K562 (cell line): ENCODE data around the gene SEPHS2. TPM values are rescaled to one million over a fixed set of nuclear protein-coding genes. Genes with fewer than 3 reads are reported as not detected.

Experiments
- ATAC-seq: fragments of 200-7000 bp; cut with Tn5 transposase; 3 replicates; pipeline ENCODE4 v1.9.1; 2020; ENCODE audit warnings: moderate library complexity
- BruUV-seq: library from RNA; stranded (reverse); fragments of 400-500 nt; replicated peaks from 2 replicates; lab custom pipeline; 2021; lab: Mats Ljungman, UMichigan
- CTCF ChIA-PET: fragments of 300-600 bp; formaldehyde crosslinking; extraction: SDS; loops from one replicate; lab custom pipeline; 2021; ENCODE audit warnings: low intra/inter-chr PET ratio; lab: Yijun Ruan, JAX
- POLR2A ChIA-PET: fragments of 300-600, 350-650 bp; sonication (Branson Sonifier 250); formaldehyde crosslinking; extraction: SDS; loops from one replicate; lab custom pipeline; 2021; ENCODE audit warnings: antibody characterized with exemption, inconsistent platforms; lab: Yijun Ruan, JAX
- DNase-seq, 4 experiments: peaks; one replicate each; pipeline versions ENCODE4 v3.0.0 to v3.0.0-alpha.2; 2011 to 2018; ENCODE audit warnings: low spot score in 3 of 4, mixed read lengths in 3 of 4; ENCODE audit errors: extremely low read depth in 1 of 4
- FAIRE-seq: peaks from 2 replicates; lab custom pipeline; 2011; peaks lifted over from hg19 to GRCh38; lab: Jason Lieb, UNC
- H2AFZ ChIP-seq: 2 replicates; pipeline ENCODE4 v1.6.0; 2011; ENCODE audit warnings: low read depth, low read length, control low read depth, inconsistent platforms
- H3K27ac ChIP-seq: fragments of 200-600 bp; 3 replicates; pipeline ENCODE4 v1.8.0; 2011; ENCODE audit warnings: low read depth, mild to moderate bottlenecking, control low read depth, inconsistent platforms, low read length, moderate library complexity, mixed read lengths; ENCODE audit errors: extremely low read depth
- H3K27me3 ChIP-seq, 2 experiments: fragments of 300-600 bp in 1 of 2; 2 replicates in 1 of 2; 3 replicates in 1 of 2; pipeline versions ENCODE4 v1.6.0 to v1.8.0; 2011; ENCODE audit warnings: inconsistent platforms in 2 of 2, low read length in 2 of 2, mild to moderate bottlenecking in 1 of 2, mixed read lengths in 1 of 2, moderate library complexity in 1 of 2; ENCODE audit not compliant: control insufficient read depth in 2 of 2, insufficient read depth in 2 of 2
- H3K36me3 ChIP-seq: fragments of 300-600 bp; 3 replicates; pipeline ENCODE4 v1.8.0; 2011; ENCODE audit warnings: mild to moderate bottlenecking, low read length, inconsistent platforms; ENCODE audit not compliant: control insufficient read depth, insufficient read depth
- H3K4me1 ChIP-seq, 2 experiments: fragments of 200-600 bp in 1 of 2; replicated peaks in 1 of 2; 2 replicates in 1 of 2; 3 replicates in 1 of 2; pipeline versions ENCODE4 v1.5.1 to v1.8.0; 2011; ENCODE audit warnings: inconsistent platforms in 2 of 2, low read length in 2 of 2, mild to moderate bottlenecking in 1 of 2, mixed read lengths in 1 of 2, moderate library complexity in 1 of 2; ENCODE audit not compliant: control insufficient read depth in 2 of 2, insufficient read depth in 2 of 2
- H3K4me2 ChIP-seq: 2 replicates; pipeline ENCODE4 v1.6.1; 2011; ENCODE audit warnings: low read length, control low read depth, inconsistent platforms, mixed read lengths; ENCODE audit not compliant: insufficient read depth
- H3K4me3 ChIP-seq: fragments of 200-600 bp; sonication (generic), shearing (Covaris generic); 2 replicates; pipeline ENCODE4 v1.5.1; 2016; ENCODE audit warnings: control low read depth, inconsistent platforms
- H3K79me2 ChIP-seq: fragments of 200-600 bp; 3 replicates; pipeline ENCODE4 v1.8.0; 2011; ENCODE audit warnings: low read length, inconsistent platforms; ENCODE audit not compliant: control insufficient read depth, insufficient read depth
- H3K9ac ChIP-seq, 2 experiments: 2 replicates each; pipeline versions ENCODE4 v1.6.0 to v1.6.1; 2011; ENCODE audit warnings: low read depth in 2 of 2, low read length in 2 of 2, control low read depth in 1 of 2, inconsistent platforms in 1 of 2, mild to moderate bottlenecking in 1 of 2, mixed read lengths in 1 of 2; ENCODE audit not compliant: insufficient read depth in 1 of 2
- H3K9me1 ChIP-seq: one replicate; pipeline ENCODE4 v1.6.0; 2011; ENCODE audit warnings: inconsistent platforms, mild to moderate bottlenecking, low read length, moderate library complexity; ENCODE audit not compliant: control insufficient read depth, insufficient read depth
- H3K9me3 ChIP-seq: replicated peaks from 2 replicates; pipeline ENCODE4 v1.5.1; 2011; ENCODE audit warnings: low read depth, low read length, inconsistent platforms; ENCODE audit not compliant: control insufficient read depth, insufficient read depth
- H4K20me1 ChIP-seq: replicated peaks from 2 replicates; pipeline ENCODE4 v1.6.1; 2011; ENCODE audit warnings: low read length, inconsistent platforms, mixed read lengths; ENCODE audit not compliant: control insufficient read depth, insufficient read depth
- MEIS2 ChIP-seq: fragments of 450-650 bp; IDR thresholded peaks from 2 replicates; pipeline ENCODE4 v1.6.1; 2014; ENCODE audit warnings: mild to moderate bottlenecking; ENCODE audit not compliant: partially characterized antibody
- WGBS: fragments of 100-300 bp; shearing (Covaris generic); methylation state at CpG from one replicate; pipeline ENCODE4 v1.1.6; 2016; ENCODE audit warnings: low coverage, mixed read lengths; ENCODE audit not compliant: insufficient coverage; ENCODE audit errors: missing lambda C conversion rate; 5-methylcytosine and 5-hydroxymethylcytosine counted together
- in situ Hi-C: fragments of 300-500 bp; cut with MboI; formaldehyde crosslinking; loops from 4 replicates; pipeline ENCODE4 v1.15.0; 2018; ENCODE audit warnings: inconsistent platforms, mixed read lengths
- intact Hi-C: fragments of 100-400 bp; cut with micrococcal nuclease; formaldehyde crosslinking; loops from 2 replicates; pipeline ENCODE4 v1.14.2; 2022
- polyA plus RNA-seq, 8 experiments: library from polyadenylated mRNA; depleted of rRNA in 4 of 8; stranded (reverse) in 5 of 8; unstranded in 3 of 8; fragments of >200 nt; fragmentation: Nextera tagmentation in 2 of 8; fragmentation: Illumina TruSeq in 1 of 8; extraction: Ambion mirVana in 2 of 8; extraction: Trizol in 1 of 8; gene quantifications; 2 replicates each; pipeline versions ENCODE4 v1.2.1 to v1.2.3, GENCODE V29; 2011 to 2014; ENCODE audit warnings: inconsistent platforms in 1 of 8, missing spikeins in 1 of 8
- total RNA-seq, 7 experiments: library from RNA; depleted of rRNA in 6 of 7; stranded (reverse); fragments of >200 nt in 6 of 7; fragmentation: Illumina TruSeq in 2 of 7; extraction: Trizol in 2 of 7; gene quantifications; 2 replicates each; pipeline versions ENCODE4 v1.2.1 to v1.2.3, GENCODE V29; 2011 to 2021; ENCODE audit warnings: low replicate concordance in 1 of 7
- TF ChIP-seq, protein P1 (sequence below), 3 experiments: IDR thresholded peaks in 2 of 3; conservative IDR thresholded peaks in 1 of 3; 2 replicates each; pipeline ENCODE4 v1.5.1; 2011 to 2012; ENCODE audit warnings: low read length in 3 of 3, mild to moderate bottlenecking in 3 of 3, control low read depth in 2 of 3, improper control_type of control experiment in 1 of 3, inconsistent platforms in 1 of 3, low read depth in 1 of 3, mixed read lengths in 1 of 3, moderate library complexity in 1 of 3; ENCODE audit not compliant: insufficient read depth in 2 of 3

Gene SEPHS2
- total and polyA plus RNA-seq, 9 of the 15 experiments (the other 6 are each of a cell fraction or from before 2014, with no cell fraction given): 20.9 to 90.6 (median 43.4) TPM

DNA sequence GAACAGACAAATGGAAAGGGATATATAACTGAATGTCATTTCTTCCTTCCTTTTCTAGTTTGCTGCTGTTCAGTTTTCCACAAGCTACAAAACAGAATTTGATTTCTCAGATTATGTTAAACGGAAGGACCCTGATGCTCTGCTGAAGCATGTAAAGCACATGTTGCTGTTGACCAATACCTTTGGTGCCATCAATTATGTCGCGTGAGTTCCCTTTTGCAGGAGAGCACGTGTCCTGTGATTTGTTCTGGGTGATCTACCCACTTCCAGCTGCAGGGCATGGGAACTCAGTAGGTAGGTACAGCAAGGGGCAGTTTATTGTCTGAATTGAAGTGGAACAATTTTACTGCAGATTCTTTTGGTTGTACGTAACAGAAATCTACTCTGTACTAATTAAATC is 35.7 kb upstream of the SEPHS2 start:
- BruUV-seq: no TSS peak
- H4K20me1 ChIP-seq: no peaks in the 10 kb centered on the region
- H3K9ac ChIP-seq: no peak overlapping the region
- intact Hi-C loops (no loop called here), in situ Hi-C loops (no loop called here)
- no peak overlapping the region for H2AFZ ChIP-seq
- H3K9me3 ChIP-seq: no peaks in the 10 kb centered on the region
- no peak overlapping the region for H3K27ac ChIP-seq
- H3K27me3 ChIP-seq: no peaks in the 10 kb centered on the region
- no peak overlapping the region for H3K4me2 ChIP-seq
- ATAC-seq (no peak), FAIRE-seq (no peak), DNase-seq (peak in 1 of 4 experiments; percentile 2)
- no peaks in the 10 kb centered on the region for H3K4me1 ChIP-seq
- no peak overlapping the region for H3K4me3 ChIP-seq
- H3K9me1 ChIP-seq: no peaks in the 10 kb centered on the region
- WGBS: 42% methylated on average over 5 of the region's 5 CpGs
- peak; percentile 29 for TF ChIP-seq MEIS2
- TF ChIP-seq, protein P1, sequence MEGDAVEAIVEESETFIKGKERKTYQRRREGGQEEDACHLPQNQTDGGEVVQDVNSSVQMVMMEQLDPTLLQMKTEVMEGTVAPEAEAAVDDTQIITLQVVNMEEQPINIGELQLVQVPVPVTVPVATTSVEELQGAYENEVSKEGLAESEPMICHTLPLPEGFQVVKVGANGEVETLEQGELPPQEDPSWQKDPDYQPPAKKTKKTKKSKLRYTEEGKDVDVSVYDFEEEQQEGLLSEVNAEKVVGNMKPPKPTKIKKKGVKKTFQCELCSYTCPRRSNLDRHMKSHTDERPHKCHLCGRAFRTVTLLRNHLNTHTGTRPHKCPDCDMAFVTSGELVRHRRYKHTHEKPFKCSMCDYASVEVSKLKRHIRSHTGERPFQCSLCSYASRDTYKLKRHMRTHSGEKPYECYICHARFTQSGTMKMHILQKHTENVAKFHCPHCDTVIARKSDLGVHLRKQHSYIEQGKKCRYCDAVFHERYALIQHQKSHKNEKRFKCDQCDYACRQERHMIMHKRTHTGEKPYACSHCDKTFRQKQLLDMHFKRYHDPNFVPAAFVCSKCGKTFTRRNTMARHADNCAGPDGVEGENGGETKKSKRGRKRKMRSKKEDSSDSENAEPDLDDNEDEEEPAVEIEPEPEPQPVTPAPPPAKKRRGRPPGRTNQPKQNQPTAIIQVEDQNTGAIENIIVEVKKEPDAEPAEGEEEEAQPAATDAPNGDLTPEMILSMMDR (IDR thresholded peaks at IDR 0.05 in 2 of 3, conservative IDR thresholded peaks at IDR 0.05 in 1 of 3; ENCODE audit: insufficient read depth in 2 of 3, low read depth in 1 of 3, low read length in 3 of 3): no peak
- ChIA-PET POLR2A (interaction anchor here (0.8 to 2.1 kb wide), 2 partner anchors 8 to 20 kb away, joined by 3 to 5 read pairs; no protein-coding TSS in a partner anchor), CTCF (no interaction called here)
- no peaks in the 10 kb centered on the region for H3K36me3 ChIP-seq
- H3K79me2 ChIP-seq: no peaks in the 10 kb centered on the region
